ENCODE measurements around the gene YIPF2. TPM values are rescaled to one million over a fixed set of nuclear protein-coding genes. Genes with fewer than 3 reads are reported as not detected.
"Not testable (repeated sequence)": the region's sequence is repeated elsewhere in the genome, so short reads cannot be mapped to it uniquely, and the experiment has no call there.

YIPF2 gene
- total RNA-seq, 1 donor from 2014 or later = 51.4 TPM

GRCh38 chr19:10963865-10964264, 35.4 kb upstream of the YIPF2 start:
- H3K4me3 Mint-ChIP-seq (ENCODE audit: unreplicated experiment) = peak overlapping the region; percentile 78
- peak overlapping the region; percentile 84 for H3K27ac Mint-ChIP-seq (ENCODE audit: unreplicated experiment)

GRCh38 chr19:10962863-10963262, 34.4 kb upstream of the YIPF2 start:
- Mint-ChIP-seq H3K9me3 (ENCODE audit: unreplicated experiment) (no peaks in the 10 kb centered on the region), H3K36me3 (ENCODE audit: low read depth, unreplicated experiment) (peaks cover 19% of the 10 kb centered on the region), H3K4me1 (ENCODE audit: unreplicated experiment) (peaks cover 25% of the 10 kb centered on the region), H3K4me3 (ENCODE audit: unreplicated experiment) (peak overlapping the region; percentile 99), H3K27ac (ENCODE audit: unreplicated experiment) (peak overlapping the region; percentile 70), H3K27me3 (ENCODE audit: unreplicated experiment) (peaks cover 21% of the 10 kb centered on the region)
- no peak for TF ChIP-seq CTCF (IDR thresholded peaks at IDR 0.05; ENCODE audit: unreplicated experiment)
- no peak for DNase-seq (ENCODE audit: low spot score)

More at GRCh38 chr19:10963865-10964264, 35.4 kb upstream of the YIPF2 start:
- peaks cover 33% of the 10 kb centered on the region for H3K4me1 Mint-ChIP-seq (ENCODE audit: unreplicated experiment)
- TF ChIP-seq CTCF (IDR thresholded peaks at IDR 0.05; ENCODE audit: unreplicated experiment) = no peak
- DNase-seq (ENCODE audit: low spot score) = no peak
- peaks cover 24% of the 10 kb centered on the region for H3K27me3 Mint-ChIP-seq (ENCODE audit: unreplicated experiment)
- peaks cover 19% of the 10 kb centered on the region for H3K36me3 Mint-ChIP-seq (ENCODE audit: low read depth, unreplicated experiment)
- H3K9me3 Mint-ChIP-seq (ENCODE audit: unreplicated experiment) = no peaks in the 10 kb centered on the region

- DNase-seq (ENCODE audit: low spot score) = peak; percentile 53
- TF ChIP-seq CTCF (IDR thresholded peaks at IDR 0.05; ENCODE audit: unreplicated experiment) = no peak
- Mint-ChIP-seq H3K36me3 (ENCODE audit: low read depth, unreplicated experiment) (peaks cover 19% of the 10 kb centered on the region), H3K4me1 (ENCODE audit: unreplicated experiment) (peaks cover 23% of the 10 kb centered on the region), H3K4me3 (ENCODE audit: unreplicated experiment) (peak overlapping the region; percentile 99), H3K27me3 (ENCODE audit: unreplicated experiment) (peaks cover 21% of the 10 kb centered on the region), H3K27ac (ENCODE audit: unreplicated experiment) (peak overlapping the region; percentile 96), H3K9me3 (ENCODE audit: unreplicated experiment) (no peaks in the 10 kb centered on the region)
Measured at GRCh38 chr19:10961073-10961860, 32.8 kb upstream of the YIPF2 start.

GRCh38 chr19:10960314-10961072, 32.1 kb upstream of the YIPF2 start, which contains the start of gene SMARCA4:
Gene SMARCA4 (plus strand): TSS chr19:10961030. CDS start chr19:10984152, 23,122 bp downstream.
- Mint-ChIP-seq H3K4me3 (ENCODE audit: unreplicated experiment) (peak within 1 kb of the TSS; percentile 99), H3K4me1 (ENCODE audit: unreplicated experiment) (peaks cover 23% of the 10 kb centered on the region), H3K36me3 (ENCODE audit: low read depth, unreplicated experiment) (peaks cover 16% of the 10 kb centered on the region), H3K27me3 (ENCODE audit: unreplicated experiment) (peaks cover 20% of the 10 kb centered on the region), H3K9me3 (ENCODE audit: unreplicated experiment) (no peaks in the 10 kb centered on the region), H3K27ac (ENCODE audit: unreplicated experiment) (peak within 1 kb of the TSS; percentile 96)
- peak; percentile 99 for DNase-seq (ENCODE audit: low spot score)
- TF ChIP-seq CTCF (IDR thresholded peaks at IDR 0.05; ENCODE audit: unreplicated experiment) = no peak

- Mint-ChIP-seq H3K27me3 (ENCODE audit: unreplicated experiment) (peaks cover 18% of the 10 kb centered on the region), H3K36me3 (ENCODE audit: low read depth, unreplicated experiment) (peaks cover 13% of the 10 kb centered on the region)
Measured at GRCh38 chr19:10959277-10959968, 31.0 kb upstream of the YIPF2 start.

More at GRCh38 chr19:10959277-10959968, 31.0 kb upstream of the YIPF2 start:
- not testable (repeated sequence) for H3K27ac Mint-ChIP-seq (ENCODE audit: unreplicated experiment); DNase-seq (ENCODE audit: low spot score); H3K9me3 Mint-ChIP-seq (ENCODE audit: unreplicated experiment)
- peak overlapping the region; percentile 91 for H3K4me3 Mint-ChIP-seq (ENCODE audit: unreplicated experiment)
- peaks cover 23% of the 10 kb centered on the region for H3K4me1 Mint-ChIP-seq (ENCODE audit: unreplicated experiment)
